Activated T-cell treated with anti-CD3 and anti-CD28 coated beads, Interleukin-2, amount 50 U/mL, for 1 hour (primary cell): ENCODE results near the gene MPP7.

ENCODE experiments used
- DNase-seq: peaks from one replicate; pipeline ENCODE4 v3.0.0-alpha.2; 2020

MPP7 gene

DNA sequence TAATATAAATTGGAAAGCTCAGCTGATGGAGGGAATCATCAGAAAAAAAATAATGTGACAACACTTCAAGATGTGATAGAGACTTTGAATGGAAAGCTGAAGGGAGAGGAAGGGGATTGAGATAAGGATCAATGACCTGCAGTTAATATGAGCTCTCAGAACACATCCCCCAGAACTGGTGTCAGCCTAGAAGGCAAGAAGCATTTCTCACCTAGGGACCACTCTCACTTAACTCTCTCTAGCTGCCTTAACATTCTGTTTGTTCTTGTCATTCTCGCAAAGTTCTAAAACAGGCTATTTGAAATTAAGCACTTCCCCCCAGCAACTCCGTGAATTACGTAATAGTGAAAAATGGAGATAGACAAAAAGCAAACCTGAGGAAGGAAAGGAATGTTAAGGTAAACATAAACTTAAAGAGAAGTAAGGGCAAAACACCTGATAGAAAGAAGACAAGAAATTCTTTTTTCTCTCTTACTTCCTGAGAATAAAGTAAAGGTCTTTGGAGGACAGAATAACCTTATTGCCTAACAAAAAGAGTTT, 1.2 kb upstream of the MPP7 start:
- no peak for DNase-seq

DNA sequence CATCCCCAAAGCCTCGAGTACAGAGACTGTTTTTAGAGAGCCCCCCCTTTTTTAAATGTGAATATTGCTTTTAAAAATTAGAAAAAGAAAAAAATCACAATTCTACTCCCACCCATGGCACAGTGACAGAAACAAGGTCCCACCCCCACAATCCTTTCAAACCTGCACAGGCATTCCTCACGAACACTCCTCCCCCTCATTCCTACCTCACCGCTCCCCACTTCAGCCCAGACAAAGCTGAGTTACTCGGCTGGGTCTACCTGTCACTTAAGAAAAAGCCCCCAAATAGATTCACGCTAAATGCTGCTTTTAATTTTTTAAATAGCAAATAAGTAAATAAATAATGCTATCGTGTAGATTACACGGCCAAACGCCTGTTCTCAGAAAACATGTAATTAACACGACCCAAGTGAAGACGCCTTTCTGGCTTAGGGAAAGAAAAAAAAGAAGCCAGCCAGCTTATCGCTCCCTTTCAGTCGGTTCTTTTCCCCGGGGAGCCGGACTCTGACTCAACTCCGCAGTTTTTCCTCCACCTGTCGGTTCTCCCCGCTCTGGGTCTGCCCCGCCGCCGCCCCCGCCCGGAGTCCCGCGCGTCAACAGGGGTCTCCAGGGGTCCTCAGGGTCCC, 739 bp downstream of the MPP7 start:
- DNase-seq, result no peak

DNA sequence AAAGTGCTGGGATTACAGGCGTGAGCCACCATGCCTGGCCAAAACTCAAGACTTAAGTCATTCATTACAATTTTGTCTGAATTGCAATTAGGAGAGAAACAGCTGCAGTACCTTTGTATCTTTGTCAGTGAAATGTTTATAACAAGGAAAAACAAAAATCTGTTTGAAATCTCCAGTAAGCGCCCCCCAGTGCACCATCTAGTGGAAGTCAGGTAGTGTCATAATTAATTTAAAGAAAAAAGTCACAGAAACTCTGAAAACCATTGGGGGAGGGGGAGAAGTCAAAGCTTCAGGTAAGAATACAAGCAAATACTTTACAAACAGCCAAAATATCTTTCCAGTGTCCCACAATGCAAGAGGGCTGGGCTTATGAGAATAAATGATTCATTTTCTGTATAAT, 2.8 kb downstream of the MPP7 start:
- DNase-seq, result no peak

DNA sequence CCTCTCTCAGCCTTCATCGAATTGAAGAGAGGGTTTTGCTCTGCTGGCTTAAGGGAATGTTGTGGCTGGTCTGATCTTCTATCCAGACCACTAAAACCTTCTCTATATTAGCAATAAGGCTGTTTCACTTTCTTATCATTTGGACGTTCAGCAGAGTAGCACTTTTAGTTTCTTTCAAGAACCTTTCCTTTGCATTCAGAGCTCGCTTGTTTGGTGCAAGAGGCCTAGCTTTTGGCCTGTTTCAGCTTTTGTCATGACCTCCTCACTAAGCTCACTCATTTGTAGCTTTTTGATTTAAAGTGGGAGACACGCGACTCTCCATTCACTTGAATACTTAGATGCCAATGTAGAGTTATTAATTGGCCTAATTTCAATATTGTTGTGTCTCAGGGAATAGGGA, 3.9 kb downstream of the MPP7 start:
- no peak for DNase-seq

DNA sequence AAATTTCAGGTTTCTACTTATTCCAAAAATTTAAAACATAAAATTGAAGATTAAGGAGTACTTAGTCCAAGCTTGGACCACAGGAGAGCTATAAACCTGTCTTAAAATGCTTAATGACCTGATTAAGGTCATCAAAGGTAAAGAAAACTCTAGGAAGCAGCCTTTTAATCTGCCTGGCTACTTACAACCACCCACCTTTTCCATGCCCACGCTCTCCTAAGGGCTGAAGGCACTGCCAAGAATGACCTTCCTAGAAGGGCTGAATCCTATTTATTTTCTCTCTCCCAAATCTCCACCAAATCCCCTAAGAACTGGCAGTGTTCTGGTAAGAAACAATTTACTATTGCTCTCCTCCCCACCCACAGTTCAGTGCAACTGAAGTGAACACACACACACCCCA, 6.8 kb downstream of the MPP7 start:
- DNase-seq, result no peak

DNA sequence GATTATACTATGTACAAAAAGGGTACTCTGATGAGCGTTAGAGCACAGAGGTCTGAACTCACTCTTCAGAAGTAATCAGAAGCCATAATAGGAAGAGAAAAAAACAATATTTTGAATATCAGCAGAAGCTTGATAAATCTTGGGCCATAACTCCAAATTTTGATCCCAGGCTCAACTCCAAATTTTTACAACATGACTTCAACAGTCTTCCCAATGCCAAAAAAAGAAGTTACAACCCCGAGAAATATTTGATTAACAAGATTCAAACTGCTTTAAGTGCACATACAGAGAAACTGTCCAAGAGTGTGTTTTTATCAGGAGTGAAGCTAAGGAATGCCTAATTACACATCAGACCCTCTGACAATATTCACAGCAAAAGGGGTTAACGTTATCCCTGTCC, 7.5 kb downstream of the MPP7 start:
- no peak for DNase-seq

DNA sequence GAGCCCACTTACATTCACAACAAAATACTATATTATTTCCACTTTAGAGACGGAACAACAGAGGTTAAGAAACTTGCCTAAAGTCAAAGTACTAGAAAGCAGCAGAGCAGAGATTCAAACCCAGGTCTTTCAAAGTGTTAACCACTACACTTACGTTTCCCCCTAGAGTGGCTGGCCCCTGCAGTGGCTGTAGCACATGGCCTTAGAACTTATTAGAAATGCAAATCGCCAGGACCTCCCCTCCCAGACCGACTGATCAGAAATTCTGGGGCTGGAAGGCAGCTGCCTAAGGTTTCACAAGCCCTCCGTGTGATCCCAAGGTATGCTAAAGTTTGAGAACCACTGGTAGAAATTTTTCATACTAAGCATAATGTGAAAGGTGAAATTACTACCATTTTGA, 8.1 kb downstream of the MPP7 start:
- no peak for DNase-seq

DNA sequence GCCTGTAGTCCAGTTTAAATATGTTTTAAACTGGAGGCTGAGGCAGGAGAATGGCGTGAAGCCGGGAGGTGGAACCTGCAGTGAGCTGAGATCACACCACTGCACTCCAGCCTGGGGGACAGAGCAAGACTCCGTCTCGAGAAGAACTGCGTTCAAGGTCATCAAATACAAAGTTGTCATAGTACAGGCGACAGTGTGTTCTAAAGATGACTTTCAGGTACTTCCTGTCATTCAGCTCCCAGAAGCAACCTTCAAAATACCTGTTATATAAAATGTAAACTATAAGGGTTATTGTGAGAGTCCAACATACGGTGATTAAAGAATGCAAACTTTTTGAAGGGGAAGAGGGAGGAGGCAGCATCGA, 8.7 kb downstream of the MPP7 start:
- no peak for DNase-seq

DNA sequence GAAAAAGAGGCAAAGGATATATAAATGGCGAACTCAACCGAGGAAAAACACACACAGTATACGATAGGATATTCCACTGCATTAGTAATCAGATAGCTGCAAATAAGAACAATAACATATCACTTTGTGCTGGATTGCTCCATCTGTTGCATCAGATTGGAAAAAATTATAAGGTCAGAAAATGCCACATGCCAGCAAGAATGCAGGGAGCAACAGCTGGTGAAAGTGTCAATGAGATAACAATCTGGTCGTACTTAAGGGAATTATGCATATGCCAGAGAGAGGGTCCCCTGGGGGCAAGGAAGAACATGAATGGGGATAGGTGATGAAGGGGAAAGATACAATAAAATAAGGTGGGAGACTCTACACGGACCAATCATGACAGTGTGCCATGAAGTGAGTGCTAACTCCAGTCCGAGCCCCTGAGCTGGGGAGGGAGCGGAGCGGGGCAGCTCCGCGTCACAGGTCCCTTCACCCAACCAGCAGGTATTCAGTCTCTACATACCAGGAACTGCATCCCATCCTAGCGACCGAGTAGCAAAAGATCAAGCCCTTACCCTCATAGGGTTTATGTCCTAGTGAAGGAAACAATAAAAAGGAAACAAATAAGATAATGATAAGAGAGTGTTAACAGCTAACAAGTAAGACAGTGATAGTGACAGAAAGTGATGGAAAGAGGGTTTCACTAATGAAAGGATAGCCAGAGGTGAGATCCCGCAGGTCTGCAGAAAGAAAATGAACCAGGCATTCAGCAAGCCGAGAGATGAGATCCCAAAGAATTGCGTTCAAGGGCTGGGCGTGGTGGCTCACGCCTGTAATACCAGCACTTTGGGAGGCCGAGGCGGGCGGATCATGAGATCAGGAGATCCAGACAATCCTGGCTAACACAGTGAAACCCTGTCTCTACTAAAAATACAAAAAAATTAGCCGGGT, 9.4 kb downstream of the MPP7 start:
- DNase-seq, result no peak

DNA sequence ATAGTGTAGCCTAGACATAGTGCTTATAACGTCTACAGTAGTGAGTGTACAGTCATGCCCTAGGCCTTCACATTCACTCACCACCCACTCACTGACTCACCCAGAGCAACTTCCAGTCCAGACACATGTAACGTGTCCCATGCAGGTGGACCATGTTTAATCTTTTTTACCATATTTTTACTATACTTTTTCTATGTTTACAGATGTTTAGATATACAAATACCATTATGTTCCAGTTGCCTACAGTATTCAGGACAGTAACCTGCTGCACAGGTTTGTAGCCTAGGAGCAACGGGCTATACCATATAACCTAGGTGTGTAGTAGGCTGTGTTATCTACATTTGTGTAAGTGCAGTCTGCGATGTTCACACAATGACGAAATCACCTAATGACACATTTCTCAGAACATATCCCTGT, 11.0 kb downstream of the MPP7 start:
- DNase-seq, result no peak

DNA sequence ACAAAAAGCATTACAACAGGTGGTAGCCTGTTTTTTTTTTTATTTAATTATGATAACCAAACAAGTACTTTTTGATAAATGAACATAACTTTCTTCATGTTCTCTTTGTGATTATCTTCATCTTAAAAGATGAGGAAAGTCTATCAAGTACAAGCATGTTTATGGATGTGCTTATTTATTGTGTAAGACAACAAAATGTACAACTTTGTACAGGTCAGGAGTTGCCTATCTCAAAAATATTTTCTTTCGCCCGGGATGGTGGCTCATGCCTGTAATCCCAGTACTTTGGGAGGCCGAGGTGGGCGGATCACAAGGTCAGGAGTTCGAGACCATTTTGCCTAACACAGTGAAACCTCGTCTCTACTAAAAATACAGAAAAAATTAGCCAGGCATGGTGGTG, 17.0 kb downstream of the MPP7 start:
- DNase-seq, result no peak

DNA sequence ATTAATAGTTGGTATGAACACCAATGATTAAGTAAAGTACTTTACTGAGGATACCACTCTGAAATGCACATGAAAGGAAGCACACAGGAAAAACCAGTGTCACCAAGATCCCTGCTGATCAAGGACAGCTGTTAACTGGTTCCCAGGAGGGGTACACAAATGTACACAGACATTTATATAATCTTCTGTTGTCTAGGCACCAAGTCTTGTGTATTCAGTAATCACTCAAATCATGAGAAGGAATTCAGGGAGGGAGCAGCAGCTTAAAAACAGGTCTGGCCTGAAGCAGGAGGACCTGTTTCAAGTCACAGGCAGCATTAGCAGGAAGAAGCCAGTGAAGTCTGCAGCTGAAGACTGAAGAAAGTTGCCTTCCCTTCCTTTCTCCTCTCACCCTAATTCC, 18.7 kb downstream of the MPP7 start:
- DNase-seq, result no peak

DNA sequence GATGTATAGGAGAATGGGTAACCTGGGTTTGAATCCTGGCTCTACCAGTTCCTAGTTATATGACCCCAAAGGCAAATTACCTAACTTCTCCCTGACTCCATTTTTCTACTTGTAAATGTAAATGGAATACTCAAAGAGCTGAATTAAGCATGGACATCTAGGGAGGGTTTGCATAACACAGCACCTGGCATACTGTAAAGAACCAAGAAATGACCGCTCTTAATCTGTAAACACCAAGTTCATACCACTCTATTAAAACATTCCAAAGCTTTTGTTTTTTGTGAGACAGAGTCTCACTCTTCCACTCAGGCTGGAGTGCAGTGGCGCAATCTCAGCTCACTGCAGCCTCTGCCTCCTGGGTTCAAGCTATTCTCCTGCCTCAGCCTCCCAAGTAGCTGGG, 19.6 kb downstream of the MPP7 start:
- no peak for DNase-seq

DNA sequence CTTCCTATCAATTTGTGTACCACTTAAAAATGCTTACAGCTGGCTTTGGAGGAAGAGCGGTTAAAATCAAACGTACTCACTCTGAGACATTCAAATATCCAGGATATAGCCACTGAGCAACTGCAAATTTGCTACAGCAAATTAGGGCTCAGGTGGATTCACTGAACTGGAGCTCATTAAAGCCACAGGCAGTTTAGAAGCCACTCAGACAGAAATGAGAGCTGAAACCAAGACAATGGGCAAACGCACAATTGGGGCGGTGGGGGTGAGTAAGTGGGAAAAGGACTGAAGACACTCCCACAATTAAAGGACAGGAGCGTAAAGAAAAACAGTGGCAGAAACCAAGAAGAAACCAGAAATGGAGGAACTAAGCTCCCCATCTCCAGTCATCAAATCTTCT, 20.5 kb downstream of the MPP7 start:
- no peak for DNase-seq

DNA sequence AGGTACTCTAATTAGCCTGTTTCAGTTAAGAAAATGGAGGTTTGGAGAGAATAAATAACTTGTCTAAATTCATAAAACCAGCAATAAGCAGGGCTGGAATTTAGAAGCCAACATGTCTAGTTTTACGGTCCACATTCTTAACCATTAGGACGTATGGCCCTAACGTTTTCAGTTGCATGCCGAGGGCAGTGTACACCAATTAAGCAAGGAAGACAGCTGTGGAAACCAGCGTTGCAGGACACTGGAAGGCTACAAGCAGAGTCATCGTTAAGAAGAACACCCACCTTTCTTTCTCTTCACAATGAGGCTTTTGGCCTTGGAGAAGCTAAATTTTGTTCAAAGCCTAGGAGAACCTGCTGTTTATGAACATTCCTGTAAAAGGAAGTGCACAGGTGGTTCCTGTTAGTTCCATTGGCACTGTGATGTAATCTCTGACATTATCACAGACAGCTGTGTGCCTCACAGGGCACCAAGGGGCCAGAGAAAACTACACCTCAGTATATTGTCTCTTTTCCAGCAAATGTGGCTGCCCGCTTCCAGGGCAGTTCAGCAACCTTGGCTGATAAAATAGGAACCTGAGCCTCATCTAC, 21.0 kb downstream of the MPP7 start:
- DNase-seq, result no peak

DNA sequence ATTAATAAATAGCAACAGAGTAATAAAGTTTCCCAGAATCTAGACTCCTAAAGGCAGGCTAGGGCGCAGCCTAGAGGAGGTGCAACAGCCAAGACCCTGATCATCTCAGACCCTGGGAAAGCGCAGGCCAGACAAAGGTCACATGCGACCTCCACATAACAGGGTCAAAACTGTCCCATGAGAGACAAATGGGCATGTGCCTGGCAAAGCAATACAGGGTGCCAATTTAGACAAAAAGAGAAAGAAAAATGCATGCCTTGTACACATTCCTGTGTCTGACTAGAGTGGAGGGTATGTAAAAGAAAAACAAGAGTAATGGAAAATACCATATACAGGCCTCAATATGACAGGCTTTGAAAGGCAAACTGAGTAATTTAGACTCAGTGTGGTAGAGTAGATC, 22.2 kb downstream of the MPP7 start:
- DNase-seq, result no peak

DNA sequence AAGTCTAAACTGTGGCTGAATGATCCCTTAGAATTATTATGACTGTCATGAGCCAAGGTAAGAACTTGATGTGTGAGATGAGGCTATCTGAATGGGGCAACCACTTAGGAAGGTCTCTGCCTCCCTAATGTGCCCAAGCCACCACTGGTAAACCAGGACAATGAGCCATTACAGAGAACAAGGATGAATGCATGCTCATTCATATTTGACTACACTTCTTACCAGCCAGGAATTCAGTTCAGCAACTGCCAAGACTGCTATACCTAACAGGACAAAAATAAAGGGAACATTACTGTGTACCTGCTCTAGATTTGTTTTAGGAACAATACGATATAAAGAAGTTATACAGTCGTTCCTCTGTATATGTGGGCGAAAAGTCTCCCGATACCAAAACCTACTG, 23.0 kb downstream of the MPP7 start:
- DNase-seq, result no peak

DNA sequence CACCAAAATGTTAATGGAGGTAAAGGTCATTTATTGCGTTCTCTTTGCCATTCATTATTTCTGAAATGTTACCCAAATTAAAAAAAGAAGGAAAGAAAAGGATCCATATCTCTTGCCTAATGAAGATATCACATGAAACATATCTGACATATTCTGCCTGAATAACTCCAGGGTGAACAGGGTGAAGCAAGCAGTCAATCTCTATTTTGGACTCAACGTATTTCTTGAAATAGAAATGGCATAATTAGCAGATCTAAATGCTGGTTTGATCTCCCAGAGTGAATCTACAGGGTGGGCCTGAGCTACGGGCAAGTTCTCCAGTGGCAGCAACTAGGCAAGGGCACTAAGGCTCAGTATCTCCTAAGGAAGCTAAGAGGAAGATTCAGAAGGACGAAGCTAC, 24.0 kb downstream of the MPP7 start:
- DNase-seq, result no peak

DNA sequence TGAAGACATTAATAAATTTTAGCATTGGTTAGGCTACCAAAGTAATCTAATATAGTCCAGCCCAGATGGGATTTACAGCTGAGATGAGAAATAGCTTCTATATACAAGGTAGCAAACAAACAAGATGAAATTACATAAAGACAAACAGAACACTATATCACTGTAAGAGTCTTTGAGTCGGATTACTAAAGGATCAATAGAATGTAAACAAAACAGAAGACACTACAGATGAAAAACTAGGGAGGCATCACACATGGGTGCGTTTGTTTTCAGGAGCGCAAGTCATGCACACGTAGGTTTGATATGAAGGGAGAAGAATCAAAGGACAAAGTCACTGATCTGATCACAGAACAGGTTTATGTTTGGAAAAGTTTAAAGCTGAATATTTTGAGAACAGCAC, 26.5 kb downstream of the MPP7 start:
- no peak for DNase-seq

DNA sequence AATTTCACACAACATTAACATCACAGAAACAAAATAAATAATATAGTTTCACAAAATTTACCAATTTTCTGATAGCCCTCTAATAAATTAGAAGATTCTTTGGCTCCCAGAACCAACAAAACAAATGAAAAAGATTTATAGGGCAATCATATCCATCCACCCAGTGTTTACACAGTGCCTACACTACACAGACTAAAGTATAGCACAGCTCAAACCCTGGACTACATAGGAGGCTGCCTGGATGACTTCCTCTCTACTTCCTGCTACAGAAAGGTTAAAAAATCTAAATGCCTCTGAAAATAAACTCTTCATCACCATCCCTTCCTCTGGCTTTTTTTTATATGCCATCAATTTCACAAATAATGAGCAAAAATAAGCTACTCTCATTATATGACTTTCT, 28.4 kb downstream of the MPP7 start:
- DNase-seq, result no peak

DNA sequence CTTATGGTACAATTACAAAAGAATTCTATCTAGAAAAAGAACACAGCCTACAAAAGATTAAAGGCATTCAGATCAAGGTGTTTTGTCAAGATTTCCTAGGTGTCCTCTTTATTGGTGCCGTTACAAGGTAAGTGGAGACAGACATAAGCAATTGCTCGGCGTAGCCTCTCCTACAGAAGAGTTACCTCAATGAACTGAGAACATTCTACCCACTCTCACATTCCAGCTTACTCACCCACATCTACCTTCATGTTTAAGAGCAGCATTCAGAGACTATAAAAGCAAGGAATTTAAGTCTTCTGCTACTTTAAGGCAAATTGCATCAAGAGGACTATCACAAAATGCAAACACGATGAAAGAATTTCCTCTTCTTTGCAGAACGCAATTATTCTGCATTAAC, 29.5 kb downstream of the MPP7 start:
- no peak for DNase-seq

DNA sequence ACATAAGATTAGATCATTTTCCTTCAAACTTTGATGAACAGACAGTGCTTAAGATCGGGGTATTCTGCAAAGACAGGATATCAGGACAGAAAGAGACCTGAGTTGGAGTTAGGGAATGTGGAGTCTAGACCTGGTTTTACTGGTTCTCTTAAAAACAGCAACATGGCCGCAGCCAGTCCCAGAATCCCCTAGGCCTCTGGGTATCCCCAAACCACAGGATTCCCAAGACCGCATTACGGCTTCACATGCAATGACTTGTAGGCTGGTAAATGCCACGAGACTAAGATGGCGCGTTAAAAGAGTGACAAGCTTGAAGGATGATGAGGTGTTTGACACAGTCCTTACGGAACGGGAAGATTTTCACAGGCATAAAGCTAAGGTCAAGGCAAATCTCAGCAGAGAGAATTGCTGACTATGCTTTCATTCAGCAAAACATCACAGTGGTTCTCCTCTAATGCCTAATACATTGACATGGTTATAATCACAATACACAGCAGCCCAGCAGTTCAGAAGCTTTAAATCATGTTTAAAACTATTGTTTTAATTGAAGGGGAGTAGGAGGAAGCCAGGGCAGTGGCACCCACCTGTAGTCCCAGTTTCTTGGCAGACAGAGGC, 32.9 kb downstream of the MPP7 start:
- DNase-seq, result no peak

DNA sequence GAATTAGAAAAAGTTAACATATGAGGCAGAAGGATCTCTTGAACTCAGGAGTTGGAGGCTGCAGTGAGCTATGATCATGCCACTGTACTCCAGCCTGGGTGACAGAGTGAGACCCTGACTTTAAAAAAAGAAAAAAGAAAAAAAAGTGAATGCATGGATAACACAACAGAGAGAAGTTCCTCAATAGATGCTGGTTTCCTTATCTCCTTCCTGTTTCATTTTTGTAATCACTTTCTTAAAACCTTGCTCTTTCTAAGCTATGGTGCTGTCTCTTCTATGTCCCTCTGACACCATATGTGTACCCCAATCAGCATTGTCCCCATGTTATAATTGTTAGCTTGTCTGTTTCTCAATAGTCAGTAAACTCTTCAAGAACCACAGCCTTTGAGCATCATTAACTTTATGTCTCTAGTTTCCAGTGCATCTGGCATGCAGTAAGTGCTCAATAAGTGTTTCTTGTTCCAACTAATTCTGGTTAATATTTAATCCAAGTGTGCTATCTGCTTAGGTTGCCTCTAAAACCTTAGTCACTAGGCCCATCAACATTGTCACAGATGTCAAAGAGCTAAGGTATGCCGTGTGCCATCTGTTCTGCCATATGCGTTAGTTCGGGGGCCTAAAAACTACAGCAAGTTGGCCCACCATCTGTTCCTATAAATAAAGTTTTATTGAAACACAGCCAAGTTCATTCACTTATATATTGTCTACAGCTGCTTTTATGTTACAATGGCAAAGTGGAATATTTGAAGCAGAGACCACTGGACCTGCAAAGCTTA, 36.2 kb downstream of the MPP7 start:
- no peak for DNase-seq
